DMS79 treated with DMSO at 0.1 percent for 48 hours (cell line): ENCODE measurements around the gene SORT1.
"Not testable (repeated sequence)": the region's sequence is repeated elsewhere in the genome, so short reads cannot be mapped to it uniquely, and the experiment has no call there.

Experiments
- DNase-seq: peaks from one replicate; lab custom pipeline; 2025; lab: John Stamatoyannopoulos, UW

The SORT1 gene

GRCh38 chr1:109379907-109380306 lies 17.8 kb downstream of the SORT1 start:
- DNase-seq = no peak

- DNase-seq = no peak
These were observed 18.3 kb downstream of the SORT1 start for GRCh38 chr1:109379422-109379821.

GRCh38 chr1:109377698-109378097 lies 20.0 kb downstream of the SORT1 start:
- no peak for DNase-seq

GRCh38 chr1:109373696-109374095 lies 24.0 kb downstream of the SORT1 start:
- not testable (repeated sequence) for DNase-seq

- DNase-seq = no peak
These were observed 24.6 kb downstream of the SORT1 start for GRCh38 chr1:109373126-109373525.

- DNase-seq = no peak
These were observed 25.4 kb downstream of the SORT1 start for GRCh38 chr1:109372281-109372680.

GRCh38 chr1:109371341-109371739 lies 26.4 kb downstream of the SORT1 start:
- no peak for DNase-seq

GRCh38 chr1:109370712-109371340 lies 26.9 kb downstream of the SORT1 start:
- no peak for DNase-seq

GRCh38 chr1:109369167-109369746 lies 28.5 kb downstream of the SORT1 start:
- no peak for DNase-seq

GRCh38 chr1:109368464-109368863 lies 29.3 kb downstream of the SORT1 start:
- DNase-seq = no peak

GRCh38 chr1:109367626-109368025 lies 30.1 kb downstream of the SORT1 start:
- no peak for DNase-seq

GRCh38 chr1:109365642-109366204 lies 32.0 kb downstream of the SORT1 start:
- DNase-seq = no peak

- DNase-seq = no peak
These were observed 36.1 kb downstream of the SORT1 start for GRCh38 chr1:109361649-109362048.

GRCh38 chr1:109361069-109361468 lies 36.6 kb downstream of the SORT1 start:
- DNase-seq = no peak

GRCh38 chr1:109357616-109358015 lies 40.1 kb downstream of the SORT1 start:
- DNase-seq = peak; percentile 30

GRCh38 chr1:109356915-109357314 lies 40.8 kb downstream of the SORT1 start:
- no peak for DNase-seq

GRCh38 chr1:109356505-109356904 lies 41.2 kb downstream of the SORT1 start:
- no peak for DNase-seq

- no peak for DNase-seq
These were observed 42.8 kb downstream of the SORT1 start for GRCh38 chr1:109354929-109355328.

- DNase-seq = no peak
These were observed 46.3 kb downstream of the SORT1 start for GRCh38 chr1:109351457-109351856.

GRCh38 chr1:109350655-109351054 lies 47.1 kb downstream of the SORT1 start:
- peak; percentile 10 for DNase-seq

- no peak for DNase-seq
These were observed 47.5 kb downstream of the SORT1 start for GRCh38 chr1:109350182-109350581.

GRCh38 chr1:109347511-109347910 lies 50.2 kb downstream of the SORT1 start:
- no peak for DNase-seq
